ENCODE data around the gene DIAPH2.

The DIAPH2 gene

GRCh38 chrX:96752781-96753180 is 68.1 kb downstream of the DIAPH2 start:
- TF ChIP-seq GATA3 (IDR thresholded peaks at IDR 0.05; ENCODE audit: low read depth, low read length) = no peak
- TF ChIP-seq GATA2 (IDR thresholded peaks at IDR 0.05; ENCODE audit: low read depth, low read length) = no peak

- no peak for TF ChIP-seq GATA2 (IDR thresholded peaks at IDR 0.05; ENCODE audit: low read depth, low read length)
- no peak for TF ChIP-seq GATA3 (IDR thresholded peaks at IDR 0.05; ENCODE audit: low read depth, low read length)
These were observed 68.6 kb downstream of the DIAPH2 start for GRCh38 chrX:96753230-96753629.

- TF ChIP-seq GATA2 (IDR thresholded peaks at IDR 0.05; ENCODE audit: low read depth, low read length) = no peak
- no peak for TF ChIP-seq GATA3 (IDR thresholded peaks at IDR 0.05; ENCODE audit: low read depth, low read length)
These were observed 71.8 kb downstream of the DIAPH2 start for GRCh38 chrX:96756491-96756890.

- TF ChIP-seq GATA3 (IDR thresholded peaks at IDR 0.05; ENCODE audit: low read depth, low read length) (no peak), GATA2 (IDR thresholded peaks at IDR 0.05; ENCODE audit: low read depth, low read length) (no peak)
These were observed 76.9 kb downstream of the DIAPH2 start for GRCh38 chrX:96761566-96761965.

- no peak for TF ChIP-seq GATA3 (IDR thresholded peaks at IDR 0.05; ENCODE audit: low read depth, low read length)
- TF ChIP-seq GATA2 (IDR thresholded peaks at IDR 0.05; ENCODE audit: low read depth, low read length) = no peak
These were observed 79.0 kb downstream of the DIAPH2 start for GRCh38 chrX:96763608-96764007.

GRCh38 chrX:96764864-96765263 is 80.2 kb downstream of the DIAPH2 start:
- TF ChIP-seq GATA2 (IDR thresholded peaks at IDR 0.05; ENCODE audit: low read depth, low read length) (no peak), GATA3 (IDR thresholded peaks at IDR 0.05; ENCODE audit: low read depth, low read length) (no peak)

- TF ChIP-seq GATA2 (IDR thresholded peaks at IDR 0.05; ENCODE audit: low read depth, low read length) (no peak), GATA3 (IDR thresholded peaks at IDR 0.05; ENCODE audit: low read depth, low read length) (no peak)
These were observed 85.7 kb downstream of the DIAPH2 start for GRCh38 chrX:96770315-96770714.

- TF ChIP-seq GATA3 (IDR thresholded peaks at IDR 0.05; ENCODE audit: low read depth, low read length) (no peak), GATA2 (IDR thresholded peaks at IDR 0.05; ENCODE audit: low read depth, low read length) (no peak)
These were observed 86.8 kb downstream of the DIAPH2 start for GRCh38 chrX:96771486-96771885.

GRCh38 chrX:96774116-96774515 is 89.5 kb downstream of the DIAPH2 start:
- TF ChIP-seq GATA3 (IDR thresholded peaks at IDR 0.05; ENCODE audit: low read depth, low read length) = no peak
- TF ChIP-seq GATA2 (IDR thresholded peaks at IDR 0.05; ENCODE audit: low read depth, low read length) = no peak

- no peak for TF ChIP-seq GATA3 (IDR thresholded peaks at IDR 0.05; ENCODE audit: low read depth, low read length)
- TF ChIP-seq GATA2 (IDR thresholded peaks at IDR 0.05; ENCODE audit: low read depth, low read length) = no peak
These were observed 92.3 kb downstream of the DIAPH2 start for GRCh38 chrX:96776966-96777365.

GRCh38 chrX:96791559-96791958 is 106.9 kb downstream of the DIAPH2 start:
- TF ChIP-seq GATA3 (IDR thresholded peaks at IDR 0.05; ENCODE audit: low read depth, low read length) = no peak
- TF ChIP-seq GATA2 (IDR thresholded peaks at IDR 0.05; ENCODE audit: low read depth, low read length) = no peak

GRCh38 chrX:96792047-96792446 is 107.4 kb downstream of the DIAPH2 start:
- TF ChIP-seq GATA2 (IDR thresholded peaks at IDR 0.05; ENCODE audit: low read depth, low read length) (no peak), GATA3 (IDR thresholded peaks at IDR 0.05; ENCODE audit: low read depth, low read length) (no peak)

GRCh38 chrX:96798982-96799381 is 114.3 kb downstream of the DIAPH2 start:
- TF ChIP-seq GATA2 (IDR thresholded peaks at IDR 0.05; ENCODE audit: low read depth, low read length) (no peak), GATA3 (IDR thresholded peaks at IDR 0.05; ENCODE audit: low read depth, low read length) (no peak)

GRCh38 chrX:96807318-96807717 is 122.7 kb downstream of the DIAPH2 start:
- no peak for TF ChIP-seq GATA2 (IDR thresholded peaks at IDR 0.05; ENCODE audit: low read depth, low read length)
- no peak for TF ChIP-seq GATA3 (IDR thresholded peaks at IDR 0.05; ENCODE audit: low read depth, low read length)

- TF ChIP-seq GATA3 (IDR thresholded peaks at IDR 0.05; ENCODE audit: low read depth, low read length) = no peak
- no peak for TF ChIP-seq GATA2 (IDR thresholded peaks at IDR 0.05; ENCODE audit: low read depth, low read length)
These were observed 136.3 kb downstream of the DIAPH2 start for GRCh38 chrX:96820935-96821334.

- TF ChIP-seq GATA2 (IDR thresholded peaks at IDR 0.05; ENCODE audit: low read depth, low read length) (no peak), GATA3 (IDR thresholded peaks at IDR 0.05; ENCODE audit: low read depth, low read length) (no peak)
These were observed 139.5 kb downstream of the DIAPH2 start for GRCh38 chrX:96824166-96824565.

Data from SH-SY5Y (cell line).